HS-5 (cell line): ENCODE measurements around the gene CCBE1.

Experiments
- DNase-seq: peaks from one replicate; pipeline ENCODE4 v3.0.0-alpha.2; 2012; ENCODE audit warnings: low read depth

Gene CCBE1

GRCh38 chr18:59570101-59570775, 127.0 kb downstream of the CCBE1 start:
- DNase-seq = no peak

GRCh38 chr18:59569390-59569791, 127.8 kb downstream of the CCBE1 start:
- no peak for DNase-seq

- no peak for DNase-seq
These were observed 129.8 kb downstream of the CCBE1 start for GRCh38 chr18:59567431-59567830.

- no peak for DNase-seq
These were observed 130.7 kb downstream of the CCBE1 start for GRCh38 chr18:59566533-59566971.

GRCh38 chr18:59565957-59566356, 131.3 kb downstream of the CCBE1 start:
- DNase-seq = no peak

- DNase-seq = no peak
These were observed 132.7 kb downstream of the CCBE1 start for GRCh38 chr18:59564561-59564960.

GRCh38 chr18:59563176-59563785, 133.9 kb downstream of the CCBE1 start:
- DNase-seq = no peak

- DNase-seq = no peak
These were observed 134.5 kb downstream of the CCBE1 start for GRCh38 chr18:59562751-59563150.

GRCh38 chr18:59561612-59562011, 135.6 kb downstream of the CCBE1 start:
- no peak for DNase-seq

GRCh38 chr18:59560556-59560955, 136.7 kb downstream of the CCBE1 start:
- DNase-seq = no peak

GRCh38 chr18:59559528-59559927, 137.7 kb downstream of the CCBE1 start:
- no peak for DNase-seq

- peak; percentile 30 for DNase-seq
These were observed 141.1 kb downstream of the CCBE1 start for GRCh38 chr18:59555995-59556659.

- DNase-seq = no peak
These were observed 142.4 kb downstream of the CCBE1 start for GRCh38 chr18:59554796-59555335.

GRCh38 chr18:59553273-59553870, 143.9 kb downstream of the CCBE1 start:
- DNase-seq = no peak

- DNase-seq = no peak
These were observed 145.2 kb downstream of the CCBE1 start for GRCh38 chr18:59551902-59552635.

GRCh38 chr18:59550174-59550516, 147.1 kb downstream of the CCBE1 start:
- no peak for DNase-seq

- no peak for DNase-seq
These were observed 147.6 kb downstream of the CCBE1 start for GRCh38 chr18:59549503-59550173.

- no peak for DNase-seq
These were observed 149.5 kb downstream of the CCBE1 start for GRCh38 chr18:59547581-59548182.

GRCh38 chr18:59546188-59546587, 151.0 kb downstream of the CCBE1 start:
- no peak for DNase-seq

GRCh38 chr18:59540780-59541179, 156.4 kb downstream of the CCBE1 start:
- DNase-seq = no peak

- DNase-seq = no peak
These were observed 156.9 kb downstream of the CCBE1 start for GRCh38 chr18:59540346-59540745.
